ENCODE measurements around the gene RABEP1.

GRCh38 chr17:5286846-5287245, 4.8 kb downstream of the RABEP1 start:
- TF ChIP-seq ARNTL (CRISPR knock-in tag; IDR thresholded peaks at IDR 0.05; ENCODE audit: borderline replicate concordance, low read depth) (no peak), SNAI2 (CRISPR knock-in tag; IDR thresholded peaks at IDR 0.05) (no peak), ZFP3 (CRISPR knock-in tag; IDR thresholded peaks at IDR 0.05) (no peak), ZNF8 (CRISPR knock-in tag; IDR thresholded peaks at IDR 0.05) (no peak), PPARA (CRISPR knock-in tag; IDR thresholded peaks at IDR 0.05; ENCODE audit: borderline replicate concordance) (no peak), ZNF70 (CRISPR knock-in tag; IDR thresholded peaks at IDR 0.05) (no peak), TCF4 (CRISPR knock-in tag; IDR thresholded peaks at IDR 0.05; ENCODE audit: borderline replicate concordance) (no peak), CREB5 (CRISPR knock-in tag; IDR thresholded peaks at IDR 0.05; ENCODE audit: low read depth) (no peak)
- TF ChIP-seq, protein P1, sequence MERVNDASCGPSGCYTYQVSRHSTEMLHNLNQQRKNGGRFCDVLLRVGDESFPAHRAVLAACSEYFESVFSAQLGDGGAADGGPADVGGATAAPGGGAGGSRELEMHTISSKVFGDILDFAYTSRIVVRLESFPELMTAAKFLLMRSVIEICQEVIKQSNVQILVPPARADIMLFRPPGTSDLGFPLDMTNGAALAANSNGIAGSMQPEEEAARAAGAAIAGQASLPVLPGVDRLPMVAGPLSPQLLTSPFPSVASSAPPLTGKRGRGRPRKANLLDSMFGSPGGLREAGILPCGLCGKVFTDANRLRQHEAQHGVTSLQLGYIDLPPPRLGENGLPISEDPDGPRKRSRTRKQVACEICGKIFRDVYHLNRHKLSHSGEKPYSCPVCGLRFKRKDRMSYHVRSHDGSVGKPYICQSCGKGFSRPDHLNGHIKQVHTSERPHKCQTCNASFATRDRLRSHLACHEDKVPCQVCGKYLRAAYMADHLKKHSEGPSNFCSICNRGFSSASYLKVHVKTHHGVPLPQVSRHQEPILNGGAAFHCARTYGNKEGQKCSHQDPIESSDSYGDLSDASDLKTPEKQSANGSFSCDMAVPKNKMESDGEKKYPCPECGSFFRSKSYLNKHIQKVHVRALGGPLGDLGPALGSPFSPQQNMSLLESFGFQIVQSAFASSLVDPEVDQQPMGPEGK (CRISPR knock-in tag; IDR thresholded peaks at IDR 0.05; ENCODE audit: borderline replicate concordance), result no peak

Measured in SK-N-SH treated with all-trans-retinoic acid at 6 μM for 48 hours (cell line).